ENCODE data around the gene GRIA3. TPM values are rescaled to one million over a fixed set of nuclear protein-coding genes. Genes with fewer than 3 reads are reported as not detected.

Gene GRIA3
- total RNA-seq, 1 donor from 2014 or later: 3.7 TPM

DNA sequence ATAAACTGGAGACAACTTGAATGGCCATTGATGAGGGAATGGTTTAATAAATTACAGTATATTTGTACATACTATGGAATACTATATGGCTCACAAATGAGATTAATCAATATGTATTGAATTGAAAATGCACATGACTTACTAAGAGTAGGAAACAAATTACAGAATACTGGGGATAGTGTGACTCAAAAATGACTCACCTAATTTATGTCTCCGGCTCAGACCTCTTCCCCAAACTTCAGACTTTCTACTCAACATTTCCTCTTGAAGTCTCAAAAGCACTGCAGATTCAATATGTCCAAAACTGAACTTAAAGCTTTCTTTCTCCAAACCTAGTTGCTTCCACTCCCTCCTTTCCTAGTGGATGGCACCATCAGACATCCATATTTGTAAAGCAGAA, 28.8 kb upstream of the GRIA3 start:
- Histone ChIP-seq H3K9me3 (replicated peaks) (no peaks in the 10 kb centered on the region), H3K36me3 (no peaks in the 10 kb centered on the region), H3K27ac (replicated peaks) (no peak overlapping the region), H3K4me3 (no peak overlapping the region), H3K4me1 (no peaks in the 10 kb centered on the region), H3K27me3 (ENCODE audit: low read depth) (no peaks in the 10 kb centered on the region)
- no peak for TF ChIP-seq CTCF (IDR thresholded peaks at IDR 0.05; ENCODE audit: borderline replicate concordance)
- DNase-seq: no peak
- intact Hi-C loops (cut with micrococcal nuclease): no loop called here

GRCh38 chrX:123157586-123157985, 26.5 kb upstream of the GRIA3 start:
- Histone ChIP-seq H3K27me3 (ENCODE audit: low read depth) (no peaks in the 10 kb centered on the region), H3K36me3 (no peaks in the 10 kb centered on the region), H3K4me3 (no peak overlapping the region), H3K4me1 (no peaks in the 10 kb centered on the region), H3K27ac (replicated peaks) (no peak overlapping the region), H3K9me3 (replicated peaks) (no peaks in the 10 kb centered on the region)
- TF ChIP-seq CTCF (IDR thresholded peaks at IDR 0.05; ENCODE audit: borderline replicate concordance): no peak
- intact Hi-C loops (cut with micrococcal nuclease): no loop called here
- DNase-seq: no peak

DNA sequence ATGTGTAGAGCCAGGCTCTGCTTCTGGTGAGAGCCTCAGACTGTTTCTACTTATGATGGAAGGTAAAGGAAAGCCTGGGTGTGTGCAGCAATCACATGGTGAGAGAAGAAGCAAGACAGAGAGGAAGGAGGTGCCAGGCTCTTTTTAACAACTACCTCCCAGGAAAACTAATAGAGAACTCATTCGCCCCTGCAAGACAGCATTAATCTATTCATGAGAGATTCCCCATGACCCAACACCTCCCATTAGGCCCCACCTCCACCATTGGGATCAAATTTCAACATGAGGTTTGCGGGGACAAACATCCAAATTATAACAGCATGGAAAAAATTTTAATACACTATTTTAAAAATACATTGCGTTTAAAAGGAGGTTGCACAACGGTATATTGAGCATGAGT, 24.7 kb upstream of the GRIA3 start:
- Histone ChIP-seq H3K27ac (replicated peaks) (no peak overlapping the region), H3K4me1 (no peaks in the 10 kb centered on the region), H3K36me3 (no peaks in the 10 kb centered on the region), H3K27me3 (ENCODE audit: low read depth) (no peaks in the 10 kb centered on the region), H3K9me3 (replicated peaks) (no peaks in the 10 kb centered on the region), H3K4me3 (no peak overlapping the region)
- no peak for TF ChIP-seq CTCF (IDR thresholded peaks at IDR 0.05; ENCODE audit: borderline replicate concordance)
- no peak for DNase-seq
- intact Hi-C loops (cut with micrococcal nuclease): no loop called here

DNA sequence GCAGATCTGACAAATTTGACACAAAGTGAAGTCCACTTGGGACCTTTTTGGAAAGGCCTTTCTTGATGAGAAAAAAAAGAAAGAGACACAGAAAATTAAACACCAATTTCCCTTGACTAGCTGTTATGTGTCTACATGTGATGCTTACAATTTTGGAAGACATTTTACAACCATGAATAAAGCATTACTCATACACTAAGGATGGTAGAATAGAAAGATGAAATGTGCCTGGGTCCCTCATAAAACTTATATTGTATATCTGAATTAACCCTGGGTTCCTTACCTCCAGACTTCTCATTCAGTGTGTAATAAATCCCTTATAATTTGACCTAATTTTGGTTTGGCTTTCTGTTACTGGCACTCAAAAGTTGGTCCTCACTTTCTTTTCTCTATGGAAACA, 16.5 kb upstream of the GRIA3 start:
- no peak for TF ChIP-seq CTCF (IDR thresholded peaks at IDR 0.05; ENCODE audit: borderline replicate concordance)
- DNase-seq: no peak
- Histone ChIP-seq H3K4me1 (no peaks in the 10 kb centered on the region), H3K36me3 (no peaks in the 10 kb centered on the region), H3K27ac (replicated peaks) (no peak overlapping the region), H3K27me3 (ENCODE audit: low read depth) (no peaks in the 10 kb centered on the region), H3K4me3 (no peak overlapping the region), H3K9me3 (replicated peaks) (peaks cover 4% of the 10 kb centered on the region)
- intact Hi-C loops (cut with micrococcal nuclease): no loop called here

DNA sequence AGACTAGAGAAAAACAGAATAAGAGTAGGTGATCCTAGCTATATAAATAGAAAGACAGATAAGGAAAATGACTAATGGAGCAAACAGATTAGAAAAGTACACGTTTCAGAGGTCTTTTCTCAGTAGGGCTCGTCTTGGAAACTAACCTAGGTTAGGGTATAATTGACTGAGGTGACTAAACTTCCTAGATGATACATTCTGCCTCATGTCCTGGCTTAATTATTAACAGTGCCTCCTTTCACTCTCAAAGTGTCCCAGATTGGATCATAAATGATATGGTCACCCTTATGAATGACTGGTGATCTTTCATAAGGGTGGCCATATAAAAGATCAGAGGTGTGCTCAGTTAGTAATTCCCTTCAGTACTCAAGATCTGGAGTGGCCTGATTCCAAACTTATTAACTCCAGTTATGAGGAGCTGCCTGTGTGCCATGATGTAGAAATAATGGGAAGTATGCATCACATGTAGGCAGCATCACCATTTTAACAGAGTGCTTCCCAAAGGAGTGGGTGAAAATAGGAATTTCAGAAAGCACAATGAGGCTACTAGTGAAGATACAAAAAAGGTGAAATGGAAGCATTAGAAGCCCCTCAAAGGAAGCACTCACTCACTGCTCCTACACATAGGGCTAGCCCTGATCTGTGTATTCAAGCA, 14.7 kb upstream of the GRIA3 start:
- no peak for DNase-seq
- intact Hi-C loops (cut with micrococcal nuclease): no loop called here
- Histone ChIP-seq H3K9me3 (replicated peaks) (peaks cover 4% of the 10 kb centered on the region), H3K4me3 (no peak overlapping the region), H3K27me3 (ENCODE audit: low read depth) (no peaks in the 10 kb centered on the region), H3K27ac (replicated peaks) (no peak overlapping the region), H3K36me3 (no peaks in the 10 kb centered on the region), H3K4me1 (no peaks in the 10 kb centered on the region)
- TF ChIP-seq CTCF (IDR thresholded peaks at IDR 0.05; ENCODE audit: borderline replicate concordance): no peak
